HepG2 (cell line): ENCODE data around the gene TOM1L2. TPM values are rescaled to one million over a fixed set of nuclear protein-coding genes. Genes with fewer than 3 reads are reported as not detected.
A peak's percentile ranks its signal among the peaks of the same experiment; 100 is the strongest.

Source experiments
- CEBPB ChIP-seq: IDR thresholded peaks from 2 replicates; pipeline ENCODE4 v1.6.1; 2011; ENCODE audit warnings: low read depth, low read length, improper control_type of control experiment, borderline replicate concordance
- CSRNP2 ChIP-seq: sonication (generic); formaldehyde crosslinking; conservative IDR thresholded peaks from 2 replicates; pipeline ENCODE4 v1.8.0; 2022; ENCODE audit warnings: low read depth, missing genetic modification reagents
- MTERF4 ChIP-seq: sonication (generic); formaldehyde crosslinking; IDR thresholded peaks from 2 replicates; pipeline ENCODE4 v1.8.0; 2023; ENCODE audit warnings: mild to moderate bottlenecking, missing genetic modification reagents
- PAXIP1 ChIP-seq: sonication (generic); formaldehyde crosslinking; conservative IDR thresholded peaks from 2 replicates; pipeline ENCODE4 v1.4.0; 2020; ENCODE audit warnings: mild to moderate bottlenecking, missing genetic modification reagents, moderate library complexity
- PBX2 ChIP-seq: IDR thresholded peaks from 2 replicates; pipeline ENCODE4 v1.6.1; 2016; ENCODE audit warnings: control low read depth
- SAP130 ChIP-seq: IDR thresholded peaks from 2 replicates; pipeline ENCODE4 v1.6.1; 2016; ENCODE audit warnings: low read depth
- TIGD3 ChIP-seq: sonication (generic); formaldehyde crosslinking; IDR thresholded peaks from 2 replicates; pipeline ENCODE4 v1.5.1; 2020; ENCODE audit warnings: mild to moderate bottlenecking, missing genetic modification reagents, borderline replicate concordance
- ZNF562 ChIP-seq: sonication (generic); formaldehyde crosslinking; IDR thresholded peaks from 2 replicates; pipeline ENCODE4 v1.8.0; 2022; ENCODE audit warnings: missing genetic modification reagents, borderline replicate concordance
- ZNF598 ChIP-seq: sonication (generic); formaldehyde crosslinking; IDR thresholded peaks from 2 replicates; pipeline ENCODE4 v1.5.1; 2020; ENCODE audit warnings: mild to moderate bottlenecking, missing genetic modification reagents, borderline replicate concordance
- ZNF672 ChIP-seq: sonication (generic); formaldehyde crosslinking; IDR thresholded peaks from 2 replicates; pipeline ENCODE4 v1.8.1; 2022; ENCODE audit warnings: missing genetic modification reagents
- polyA plus RNA-seq, 8 experiments: library from polyadenylated mRNA; depleted of rRNA in 3 of 8; stranded (reverse) in 7 of 8; unstranded in 1 of 8; fragments of >200 nt; fragmentation: Illumina TruSeq in 4 of 8; extraction: Trizol in 4 of 8; gene quantifications; 2 replicates each; pipeline versions ENCODE4 v1.2.1 to v1.2.3, GENCODE V29; 2011 to 2016; ENCODE audit warnings: low read depth in 4 of 8, missing spikeins in 1 of 8, mixed read lengths in 1 of 8; ENCODE audit not compliant: insufficient read depth in 1 of 8
- total RNA-seq, 5 experiments: library from RNA; depleted of rRNA; stranded (reverse); fragments of >200 nt; fragmentation: Illumina TruSeq; extraction: Trizol; gene quantifications; 2 replicates each; pipeline ENCODE4 v1.2.3, GENCODE V29; 2016; ENCODE audit warnings: low read depth in 1 of 5
- TF ChIP-seq, protein P1 (sequence below): sonication (generic); formaldehyde crosslinking; IDR thresholded peaks from 2 replicates; pipeline ENCODE4 v1.8.1; 2023; ENCODE audit warnings: mild to moderate bottlenecking, moderate library complexity, missing genetic modification reagents
- TF ChIP-seq, protein P2 (sequence below): sonication (generic); formaldehyde crosslinking; IDR thresholded peaks from 2 replicates; pipeline ENCODE4 v1.4.0; 2020; ENCODE audit warnings: mild to moderate bottlenecking, missing genetic modification reagents
- TF ChIP-seq, protein P3 (sequence below): sonication (generic); formaldehyde crosslinking; IDR thresholded peaks from 2 replicates; pipeline ENCODE4 v1.5.1; 2020; ENCODE audit warnings: missing genetic modification reagents, mild to moderate bottlenecking, borderline replicate concordance

Gene TOM1L2
- total and polyA plus RNA-seq, 2 of the 13 experiments (the other 11 are each of a cell fraction or from before 2014, with no cell fraction given): 4.7 to 7.4 TPM

GRCh38 chr17:17859909-17860765 is 112.1 kb downstream of the TOM1L2 start (continued):
- TF ChIP-seq, protein P1, sequence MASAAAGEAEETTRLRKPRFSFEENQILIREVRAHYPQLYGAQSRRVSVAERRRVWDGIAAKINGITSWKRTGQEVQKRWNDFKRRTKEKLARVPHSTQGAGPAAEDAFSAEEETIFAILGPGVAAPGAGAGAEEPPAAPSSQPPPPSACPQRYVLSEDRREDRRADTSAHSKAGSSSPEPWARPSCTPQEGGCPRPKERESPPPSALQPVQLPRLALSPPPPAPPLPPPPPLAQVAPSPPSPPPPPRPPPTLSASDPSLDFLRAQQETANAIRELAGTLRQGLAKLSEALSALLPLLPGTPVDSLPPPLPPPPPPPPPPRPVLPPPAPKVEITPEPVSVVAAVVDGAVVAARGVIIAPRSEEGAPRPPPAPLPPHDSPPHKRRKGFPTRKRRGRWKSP (CRISPR knock-in tag): no peak
- TF ChIP-seq ZNF562 (CRISPR knock-in tag) (no peak), SAP130 (CRISPR knock-in tag) (peak; percentile 61), CEBPB (no peak), ZNF672 (CRISPR knock-in tag) (no peak), PAXIP1 (no peak), MTERF4 (CRISPR knock-in tag) (no peak), TIGD3 (CRISPR knock-in tag) (no peak), CSRNP2 (no peak), ZNF598 (CRISPR knock-in tag) (no peak), PBX2 (CRISPR knock-in tag) (no peak)
- TF ChIP-seq, protein P2, sequence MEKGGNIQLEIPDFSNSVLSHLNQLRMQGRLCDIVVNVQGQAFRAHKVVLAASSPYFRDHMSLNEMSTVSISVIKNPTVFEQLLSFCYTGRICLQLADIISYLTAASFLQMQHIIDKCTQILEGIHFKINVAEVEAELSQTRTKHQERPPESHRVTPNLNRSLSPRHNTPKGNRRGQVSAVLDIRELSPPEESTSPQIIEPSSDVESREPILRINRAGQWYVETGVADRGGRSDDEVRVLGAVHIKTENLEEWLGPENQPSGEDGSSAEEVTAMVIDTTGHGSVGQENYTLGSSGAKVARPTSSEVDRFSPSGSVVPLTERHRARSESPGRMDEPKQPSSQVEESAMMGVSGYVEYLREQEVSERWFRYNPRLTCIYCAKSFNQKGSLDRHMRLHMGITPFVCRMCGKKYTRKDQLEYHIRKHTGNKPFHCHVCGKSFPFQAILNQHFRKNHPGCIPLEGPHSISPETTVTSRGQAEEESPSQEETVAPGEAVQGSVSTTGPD (CRISPR knock-in tag): no peak
- TF ChIP-seq, protein P3, sequence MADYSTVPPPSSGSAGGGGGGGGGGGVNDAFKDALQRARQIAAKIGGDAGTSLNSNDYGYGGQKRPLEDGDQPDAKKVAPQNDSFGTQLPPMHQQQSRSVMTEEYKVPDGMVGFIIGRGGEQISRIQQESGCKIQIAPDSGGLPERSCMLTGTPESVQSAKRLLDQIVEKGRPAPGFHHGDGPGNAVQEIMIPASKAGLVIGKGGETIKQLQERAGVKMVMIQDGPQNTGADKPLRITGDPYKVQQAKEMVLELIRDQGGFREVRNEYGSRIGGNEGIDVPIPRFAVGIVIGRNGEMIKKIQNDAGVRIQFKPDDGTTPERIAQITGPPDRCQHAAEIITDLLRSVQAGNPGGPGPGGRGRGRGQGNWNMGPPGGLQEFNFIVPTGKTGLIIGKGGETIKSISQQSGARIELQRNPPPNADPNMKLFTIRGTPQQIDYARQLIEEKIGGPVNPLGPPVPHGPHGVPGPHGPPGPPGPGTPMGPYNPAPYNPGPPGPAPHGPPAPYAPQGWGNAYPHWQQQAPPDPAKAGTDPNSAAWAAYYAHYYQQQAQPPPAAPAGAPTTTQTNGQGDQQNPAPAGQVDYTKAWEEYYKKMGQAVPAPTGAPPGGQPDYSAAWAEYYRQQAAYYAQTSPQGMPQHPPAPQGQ: no peak
